NCI-H82 (cell line): ENCODE measurements around the gene IFITM10.

ENCODE experiments used
- DNase-seq: peaks from one replicate; lab custom pipeline; 2025; lab: John Stamatoyannopoulos, UW

IFITM10 gene

DNA sequence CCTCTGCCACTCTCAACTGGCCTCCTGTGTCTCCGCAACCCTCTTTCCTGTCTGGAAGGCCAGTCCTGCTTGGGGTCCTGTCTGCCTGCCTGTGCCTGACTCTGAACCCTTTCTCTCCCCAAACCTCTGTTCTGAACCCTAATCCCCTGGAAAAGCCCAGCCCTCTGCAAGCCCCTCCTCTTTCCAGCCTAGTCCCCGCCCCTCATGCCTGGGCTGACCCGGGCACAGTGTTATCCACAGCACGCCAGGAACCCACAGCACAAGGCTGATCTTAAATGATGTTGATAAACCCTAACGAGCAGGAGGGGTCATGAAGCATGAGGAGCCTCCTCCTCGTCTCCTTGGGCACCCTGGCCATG is at the start of gene IFITM10:
TSS of gene IFITM10 (minus strand) at position 115 of the 359 bp plus-strand sequence. CDS start 153 bp downstream, outside the sequence.
- peak; percentile 7 for DNase-seq

DNA sequence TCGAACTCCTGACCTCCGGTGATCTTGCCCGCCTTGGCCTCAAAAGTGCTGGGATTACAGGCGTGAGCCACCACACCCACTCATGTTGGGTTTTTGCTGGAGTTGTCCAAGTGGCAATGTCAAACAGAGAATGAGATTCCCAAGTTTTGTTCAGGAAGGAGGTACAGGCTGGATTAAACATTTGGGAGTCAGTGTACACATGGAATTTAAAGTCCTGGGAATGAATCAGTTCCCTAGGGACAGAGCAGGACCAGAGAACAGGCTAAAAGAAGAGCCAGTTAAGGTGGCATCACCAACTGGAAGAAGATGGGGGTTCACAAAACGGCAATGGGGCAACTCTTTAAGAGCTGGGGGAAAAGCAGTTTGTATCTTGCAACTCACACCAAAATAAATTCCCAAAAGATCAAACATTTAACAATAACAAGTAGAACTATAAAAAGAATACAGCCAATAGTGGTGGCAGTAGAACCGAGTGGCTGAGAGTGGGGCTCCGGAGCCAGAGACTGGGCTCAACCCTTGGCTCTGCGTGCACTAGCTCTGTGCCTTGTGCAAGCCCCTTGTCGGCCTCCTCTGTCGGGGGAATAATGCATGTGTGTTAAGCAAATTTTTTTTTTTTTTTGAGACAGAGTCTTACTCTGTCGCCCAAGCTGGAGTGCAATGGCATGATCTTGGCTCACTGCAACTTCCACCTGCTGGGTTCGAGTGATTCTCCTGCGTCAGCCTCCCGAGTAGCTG is 47.2 kb upstream of the IFITM10 start:
- DNase-seq, result no peak

DNA sequence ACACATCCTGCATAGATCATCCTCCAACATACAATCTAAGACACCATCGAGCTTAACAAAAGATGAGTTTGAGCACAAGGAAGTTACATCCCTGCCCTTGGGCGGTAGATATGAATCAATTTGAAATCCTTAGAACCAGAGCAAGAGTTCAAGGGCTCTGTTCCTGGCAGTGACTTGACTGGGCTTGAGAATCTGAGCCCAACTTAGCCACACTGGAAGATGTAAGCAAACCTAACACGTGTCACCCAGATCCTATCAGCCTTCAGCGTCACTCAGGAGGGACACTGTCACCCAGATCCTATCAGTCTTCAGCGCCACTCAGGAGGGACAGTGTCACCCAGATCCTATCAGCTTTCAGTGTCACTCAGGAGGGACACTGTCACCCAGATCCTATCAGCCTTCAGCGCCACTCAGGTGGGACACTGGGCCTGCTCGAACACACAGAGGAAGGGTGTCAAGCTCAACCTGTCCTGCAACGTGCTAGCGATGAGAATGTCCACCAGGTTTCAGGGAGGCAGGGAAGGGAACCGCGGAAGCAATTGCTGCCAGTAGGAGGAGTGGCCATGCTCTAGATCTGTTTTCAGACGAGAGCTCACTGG is 46.1 kb upstream of the IFITM10 start:
- no peak for DNase-seq

DNA sequence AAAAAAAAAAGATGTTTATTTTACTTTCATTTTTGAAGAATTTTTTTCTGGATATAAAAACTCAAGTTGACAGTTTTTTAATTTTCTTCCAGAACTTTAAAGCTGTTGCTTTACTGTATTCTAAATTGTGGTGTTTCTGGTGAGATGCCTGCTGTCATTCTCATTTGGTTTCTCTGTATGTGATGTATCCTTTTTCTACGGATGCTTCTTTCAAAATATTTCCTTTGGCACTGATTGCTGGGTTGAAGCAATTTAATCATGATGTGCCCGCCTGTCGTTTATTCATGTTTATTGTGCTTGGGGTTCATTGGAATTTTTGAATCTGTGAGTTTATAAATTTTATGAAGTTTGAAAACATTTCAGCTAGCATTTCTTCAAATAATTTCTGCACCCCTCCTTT is 42.7 kb upstream of the IFITM10 start:
- DNase-seq, result no peak

DNA sequence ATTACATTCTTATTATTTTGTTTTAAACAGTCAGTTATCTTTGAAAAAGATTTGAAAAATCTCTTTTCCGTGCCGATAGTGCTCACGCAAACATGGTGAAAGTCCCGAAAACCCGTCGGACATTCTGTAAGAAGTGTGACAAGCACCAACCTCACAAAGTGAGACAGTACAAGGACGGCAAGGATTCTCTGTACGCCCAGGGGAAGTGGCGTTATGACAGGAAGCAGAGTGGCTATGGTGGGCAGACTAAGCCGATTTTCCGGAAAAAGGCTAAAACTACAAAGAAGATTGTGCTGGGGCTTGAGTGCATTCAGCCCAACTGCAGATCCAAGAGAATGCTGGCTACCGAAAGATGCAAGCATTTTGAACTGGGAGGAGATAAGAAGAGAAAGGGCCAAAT is 42.1 kb upstream of the IFITM10 start:
- no peak for DNase-seq

DNA sequence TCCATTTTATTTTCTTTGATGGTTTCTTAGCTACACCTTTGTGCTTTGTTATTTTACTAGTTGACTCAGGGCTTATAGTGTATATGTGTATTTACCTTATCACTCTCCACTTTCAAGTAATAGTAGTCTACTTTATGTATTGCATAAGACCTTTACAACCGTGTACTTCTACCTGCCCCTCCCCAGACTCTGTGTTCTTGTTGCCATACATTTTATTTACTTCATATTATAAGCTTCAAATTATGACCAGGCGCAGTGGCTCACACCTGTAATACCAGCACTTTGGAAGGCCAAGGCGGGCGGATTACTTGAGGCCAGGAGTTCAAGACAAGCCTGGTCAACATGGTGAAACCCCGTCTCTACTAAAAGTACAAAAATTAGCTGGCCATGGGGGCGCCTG is 41.5 kb upstream of the IFITM10 start:
- no peak for DNase-seq

DNA sequence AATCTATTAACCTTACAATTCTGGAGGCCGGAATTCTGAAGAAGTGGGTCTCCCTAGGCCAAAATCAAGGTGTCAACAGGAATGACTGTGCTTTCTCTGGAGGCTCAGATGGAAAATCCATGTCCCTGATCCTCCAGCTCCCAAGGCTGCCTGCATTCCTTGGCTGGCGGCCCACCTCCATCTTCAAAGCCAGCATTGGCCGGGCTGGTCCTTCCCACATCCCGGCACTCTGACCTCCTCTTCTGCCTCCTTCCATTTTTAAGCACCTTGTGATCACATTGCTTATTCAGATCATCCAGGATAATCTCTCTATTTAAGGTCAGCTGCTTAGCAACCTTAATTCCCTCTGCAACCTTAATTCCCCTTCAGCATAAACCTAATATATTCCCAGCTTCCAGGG is 36.1 kb upstream of the IFITM10 start:
- peak; percentile 74 for DNase-seq

DNA sequence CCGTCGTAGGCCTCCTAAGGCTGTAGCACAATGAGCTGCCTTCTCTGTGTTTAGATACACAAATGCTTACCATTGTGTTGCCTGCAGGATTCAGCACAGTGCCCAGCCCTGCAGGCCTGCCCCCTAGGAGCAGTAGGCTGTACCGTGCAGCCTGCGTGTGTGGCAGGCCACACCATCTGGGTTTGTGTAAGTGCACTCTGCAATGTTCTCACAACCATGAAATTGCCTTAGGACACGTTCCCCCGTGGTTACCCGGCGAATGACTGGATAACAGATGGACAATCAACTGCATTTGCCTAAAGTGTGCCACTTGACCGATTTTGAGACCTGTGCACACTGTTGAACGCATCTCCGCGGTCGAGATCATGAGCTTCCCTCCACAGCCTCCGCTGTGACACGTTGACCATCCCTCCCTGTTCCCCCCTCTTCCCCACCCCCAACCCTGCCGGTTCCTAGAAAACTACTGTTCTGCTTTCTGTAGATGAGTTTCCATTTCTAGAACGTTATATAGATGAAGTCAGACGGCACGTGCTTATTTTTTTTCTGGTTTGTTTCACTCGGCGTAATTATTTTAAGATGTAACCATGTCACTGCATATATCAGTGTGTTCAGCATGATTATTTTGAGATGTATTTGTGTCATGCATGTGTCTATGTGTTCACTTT is 35.5 kb upstream of the IFITM10 start:
- no peak for DNase-seq

DNA sequence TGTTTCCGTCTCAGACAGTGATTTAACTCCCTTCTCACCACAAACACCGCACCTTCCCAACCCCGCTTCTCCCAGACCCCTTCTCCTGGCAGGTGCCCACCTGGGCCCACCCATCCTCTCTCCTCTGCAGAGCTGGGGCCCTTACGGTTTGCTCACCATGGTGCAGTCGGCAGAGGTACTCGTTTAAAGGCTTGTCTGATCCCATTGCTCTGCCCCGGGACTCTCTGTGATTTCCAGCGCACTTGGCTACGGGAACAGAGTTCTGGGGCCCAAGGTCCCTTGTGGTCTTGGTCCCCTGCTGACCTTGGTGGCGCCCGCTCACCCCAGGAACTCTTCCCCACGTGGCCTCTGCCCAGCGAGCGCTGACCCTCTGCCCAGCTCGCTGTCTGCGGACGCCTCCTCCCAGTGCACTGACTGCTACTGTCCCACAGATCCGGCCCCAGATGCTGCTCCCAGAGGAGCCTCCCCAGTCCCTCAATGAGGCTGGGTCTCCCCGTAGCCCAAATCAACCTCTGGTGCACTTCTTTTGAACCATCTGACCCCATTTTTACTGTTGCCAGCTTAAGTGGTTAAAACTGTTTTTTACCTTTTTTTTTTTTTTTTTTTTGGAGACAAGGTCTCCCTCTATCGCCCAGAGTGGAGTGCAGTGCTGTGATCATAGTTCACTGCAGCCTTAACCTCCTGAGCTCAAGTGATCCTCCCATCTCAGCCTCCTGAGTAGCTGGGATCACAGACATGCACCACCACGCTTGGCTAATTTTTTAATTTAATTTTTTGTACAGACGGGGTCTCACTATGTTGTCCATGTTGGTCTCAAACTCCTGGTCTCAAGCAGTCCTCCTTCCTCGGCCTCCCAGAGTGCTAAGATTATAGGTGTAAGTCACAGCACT is 34.6 kb upstream of the IFITM10 start:
- DNase-seq, result no peak

DNA sequence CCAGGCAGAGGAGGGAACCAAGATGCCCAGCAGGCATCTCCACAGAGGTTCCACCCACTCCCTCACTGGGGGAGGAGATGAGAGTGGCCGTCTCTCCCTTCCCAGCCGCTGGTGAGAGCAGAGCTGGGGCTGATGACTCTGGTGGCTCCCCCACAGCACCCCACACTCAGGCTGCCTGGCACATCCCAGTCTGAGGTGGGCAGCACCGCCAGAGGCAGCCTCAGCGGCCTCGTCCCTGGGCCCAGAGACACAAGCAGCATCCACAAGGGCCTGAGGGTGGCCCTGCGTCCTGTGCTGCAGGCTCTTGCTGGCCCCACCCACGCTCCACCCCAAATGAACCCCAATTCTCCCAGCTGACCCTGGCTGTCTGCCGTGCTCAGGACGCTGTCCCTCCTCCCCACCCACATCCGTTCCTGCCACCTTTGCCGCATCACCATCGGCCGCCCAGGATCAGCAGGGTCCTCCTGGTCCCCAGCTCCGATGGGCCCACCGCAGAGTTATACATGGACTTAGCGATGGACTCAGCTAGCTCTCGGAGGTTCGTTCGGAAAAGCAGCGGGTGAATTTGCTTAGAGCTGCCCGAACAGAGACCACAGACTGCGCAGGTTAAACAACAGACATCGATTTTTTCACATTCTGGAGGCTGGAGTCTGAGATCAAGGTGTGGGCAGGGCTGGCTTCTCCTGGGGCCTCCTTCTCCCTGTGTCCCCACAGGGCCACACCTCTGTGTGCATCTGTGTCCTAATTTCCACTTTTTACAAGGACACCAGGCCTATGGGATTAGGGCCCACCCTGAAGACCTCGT is 33.5 kb upstream of the IFITM10 start:
- no peak for DNase-seq

DNA sequence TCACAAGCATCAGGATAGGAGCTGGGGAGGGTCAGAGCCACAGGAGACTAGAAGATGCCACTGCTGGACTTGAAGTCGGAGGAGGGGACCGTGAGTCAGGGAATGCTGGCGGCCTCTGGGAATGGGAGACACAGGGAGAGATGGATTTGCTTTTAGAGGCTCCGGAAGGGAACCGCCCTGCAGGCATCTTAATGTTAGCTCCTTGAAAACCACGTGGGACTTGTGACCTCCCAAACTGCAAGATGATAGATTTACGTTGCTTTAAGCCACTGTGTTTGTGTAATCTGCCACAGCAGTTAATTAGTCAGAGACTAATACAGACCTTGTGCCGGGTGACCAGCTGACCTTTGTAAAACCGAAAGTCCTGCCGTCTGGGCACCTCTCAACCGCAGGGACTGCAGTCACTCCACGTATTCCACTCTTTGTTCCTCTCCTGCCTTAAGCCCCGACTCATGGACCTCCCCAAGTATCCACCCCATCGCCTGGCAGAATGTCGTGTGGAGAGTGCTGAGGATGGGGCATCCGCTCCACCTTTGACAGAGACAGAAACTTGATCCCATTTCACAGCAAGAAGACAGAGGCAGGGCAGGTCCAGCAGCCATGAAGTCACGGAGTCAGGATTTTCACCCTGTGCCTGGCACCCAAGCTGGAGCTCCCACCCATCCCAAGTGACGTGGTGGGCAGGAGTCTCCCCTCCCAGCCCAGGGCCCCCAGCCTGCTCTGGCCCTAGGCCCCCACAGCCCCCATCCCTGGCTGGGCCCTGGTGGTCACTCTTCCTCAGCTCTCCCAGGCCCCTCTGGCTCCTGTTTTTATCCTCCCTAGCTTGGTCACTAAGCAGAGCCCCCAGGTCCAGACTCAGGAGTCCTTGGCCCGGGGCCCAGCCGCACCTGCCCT is 32.7 kb upstream of the IFITM10 start:
- no peak for DNase-seq

DNA sequence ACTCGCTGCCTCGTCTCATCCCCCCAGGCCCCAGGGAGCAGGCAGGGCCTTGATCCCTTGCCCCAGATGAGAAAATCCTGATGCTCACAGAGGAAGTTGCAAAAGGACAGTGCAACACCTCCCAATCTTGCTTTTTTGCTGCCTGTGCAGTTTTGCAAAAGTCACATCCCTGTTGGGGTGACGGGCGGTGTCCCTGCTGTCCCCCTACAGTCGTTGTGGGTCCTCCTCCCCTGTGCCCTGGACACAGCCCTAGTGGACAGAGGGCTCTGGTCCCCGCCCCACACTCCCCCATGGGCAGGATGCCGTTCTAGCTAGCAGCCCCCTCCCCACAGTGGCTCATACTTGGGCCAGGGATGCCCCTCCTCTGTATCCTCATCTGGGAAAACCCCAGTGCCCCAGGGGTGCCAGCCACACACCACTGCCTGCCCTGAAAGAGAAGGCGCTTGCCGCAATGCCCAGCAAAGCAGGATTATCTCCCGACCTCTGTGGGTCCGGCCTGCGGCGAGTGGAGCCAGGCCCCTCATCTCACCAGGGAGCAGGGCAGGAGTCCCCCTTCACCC is 31.7 kb upstream of the IFITM10 start:
- no peak for DNase-seq

DNA sequence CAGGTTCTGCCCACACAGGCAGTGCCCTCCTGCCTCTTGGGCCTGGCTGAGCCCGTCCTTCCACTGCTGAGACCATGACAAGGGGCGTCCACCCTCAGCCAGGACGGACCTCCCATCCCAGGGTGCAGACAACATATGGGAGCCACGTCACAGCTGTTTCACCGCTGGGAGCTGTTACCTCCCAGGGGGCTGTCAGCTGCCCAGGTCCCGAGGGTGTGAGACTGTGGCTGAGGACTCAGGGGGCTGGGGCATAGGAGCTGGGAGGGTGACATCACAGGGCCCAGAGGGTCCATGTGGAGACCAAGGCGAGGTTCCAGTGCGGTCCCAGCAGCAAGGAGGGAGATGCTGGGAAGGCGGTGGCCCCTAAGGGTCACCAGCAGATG is 31.2 kb upstream of the IFITM10 start:
- no peak for DNase-seq

DNA sequence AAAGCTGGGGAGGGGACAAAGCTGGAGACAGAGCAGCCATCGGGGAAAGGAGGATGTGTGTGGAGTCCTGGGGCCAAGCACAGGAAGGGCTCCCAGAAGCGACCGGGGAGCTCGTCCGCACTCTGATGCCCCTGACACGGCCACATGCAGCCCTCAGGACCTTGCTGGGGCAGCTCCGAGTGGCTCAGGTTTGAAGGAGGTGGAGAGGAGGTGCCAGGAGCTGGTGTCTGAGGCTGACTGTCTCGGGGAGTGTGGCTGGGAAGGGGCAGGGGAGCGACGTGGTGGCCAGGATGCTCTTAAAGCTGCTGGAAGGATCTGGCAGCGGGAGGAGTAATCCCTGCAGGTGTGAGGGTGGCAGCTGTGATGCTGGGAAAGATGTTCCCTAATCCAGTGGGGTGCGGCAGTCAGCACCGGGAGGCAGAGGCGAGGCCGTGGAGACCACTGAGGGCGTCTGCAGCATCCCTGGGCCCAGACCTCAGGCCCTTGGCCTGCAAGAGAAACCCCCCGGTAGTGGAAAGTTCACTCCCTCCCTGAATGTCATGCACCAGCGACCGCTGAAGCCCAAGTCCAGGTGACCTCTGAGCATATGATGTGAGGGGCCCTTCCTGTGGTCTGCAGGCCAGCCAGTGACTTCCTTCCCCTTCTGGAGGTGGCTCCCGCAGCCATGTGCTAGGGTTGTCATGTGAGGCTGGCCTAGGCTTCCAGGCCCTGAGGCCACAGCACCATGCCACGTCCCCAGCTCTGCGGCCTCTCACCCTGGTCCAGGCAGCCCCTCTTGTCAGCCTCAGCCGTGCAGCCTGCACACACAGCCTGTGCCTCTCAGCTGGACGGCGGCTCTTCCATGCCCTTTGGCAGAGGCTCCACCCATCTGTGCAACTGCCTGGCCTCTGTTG is 30.6 kb upstream of the IFITM10 start:
- no peak for DNase-seq

DNA sequence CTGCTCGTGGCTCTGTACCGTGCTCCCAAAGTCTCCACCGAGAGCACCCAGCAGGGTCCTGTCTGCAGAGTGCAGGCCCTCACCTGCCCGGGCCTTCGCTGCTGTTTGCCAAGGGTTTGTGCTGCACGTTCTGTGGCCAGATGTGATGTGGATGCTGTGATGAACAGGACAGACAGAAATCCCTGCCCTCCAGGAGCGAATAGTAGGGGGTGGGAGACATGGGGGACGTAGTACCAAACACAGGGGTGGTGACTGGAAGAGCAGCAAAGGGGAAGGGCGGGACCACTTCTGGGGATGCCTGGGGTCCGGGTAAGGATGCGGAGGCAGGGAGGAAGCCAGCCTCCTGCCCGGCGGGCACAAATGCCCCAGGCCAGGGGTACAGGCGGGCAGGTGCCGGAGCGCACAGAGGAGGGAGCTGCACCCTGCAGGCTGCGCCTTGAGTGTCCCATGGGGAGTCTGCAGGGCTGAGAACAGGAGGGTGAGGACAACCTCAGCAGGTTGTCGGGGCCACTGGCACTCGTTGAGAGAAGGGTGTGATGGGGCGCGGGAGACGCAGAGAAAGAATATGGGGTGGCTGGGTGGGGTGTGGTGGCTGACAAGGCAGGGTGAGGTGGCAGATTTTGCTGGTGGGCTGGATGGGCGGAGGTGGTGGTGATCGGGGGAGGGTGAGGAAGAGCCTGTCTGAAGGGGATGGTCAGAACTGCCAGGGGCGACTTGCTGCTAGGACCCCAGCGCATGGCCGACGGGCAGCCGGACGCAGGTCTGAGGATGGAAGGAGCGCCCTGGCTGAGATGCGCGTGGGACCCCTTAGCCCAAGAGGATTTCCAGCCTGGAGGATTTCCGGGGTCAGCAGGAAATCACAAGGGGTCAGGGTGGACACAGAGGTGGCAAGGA is 29.7 kb upstream of the IFITM10 start:
- no peak for DNase-seq

DNA sequence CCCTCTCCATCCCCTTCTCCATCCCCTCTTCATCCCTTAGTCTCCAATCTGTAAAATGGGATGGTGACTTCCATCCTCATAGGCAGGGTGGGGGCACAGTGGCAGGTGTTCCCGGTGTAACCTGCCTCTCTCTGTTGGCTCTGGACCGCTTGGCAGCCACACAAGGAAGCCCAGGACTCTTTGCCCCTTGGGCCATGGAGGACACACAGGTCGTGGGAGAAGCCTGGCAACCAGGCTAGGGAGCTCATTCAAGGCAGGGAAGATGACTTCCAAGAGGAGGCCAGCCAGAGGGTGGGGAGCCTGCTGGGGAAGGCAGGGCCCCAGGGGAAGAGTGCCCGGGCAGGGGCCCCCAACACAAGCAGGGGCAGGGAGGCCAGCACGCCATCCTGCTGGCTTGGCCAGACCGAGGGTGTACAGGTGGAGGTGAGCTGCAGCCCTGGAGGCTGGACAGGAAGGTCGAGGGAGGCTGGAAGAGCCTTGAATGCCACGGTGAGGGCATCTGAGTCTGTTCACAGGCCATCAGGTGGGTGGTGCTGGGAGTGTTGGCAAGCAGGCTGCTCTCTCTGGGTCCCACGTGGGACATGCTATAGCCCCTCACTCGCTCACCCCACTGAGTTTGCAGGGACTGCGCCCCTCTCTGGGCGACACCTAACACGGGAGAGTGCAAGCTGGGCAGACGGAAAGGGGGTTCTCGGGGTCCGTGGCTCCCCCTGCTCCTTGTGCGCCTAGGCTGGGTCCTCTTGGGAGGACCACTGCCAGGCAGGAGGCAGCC is 28.8 kb upstream of the IFITM10 start:
- DNase-seq, result no peak

DNA sequence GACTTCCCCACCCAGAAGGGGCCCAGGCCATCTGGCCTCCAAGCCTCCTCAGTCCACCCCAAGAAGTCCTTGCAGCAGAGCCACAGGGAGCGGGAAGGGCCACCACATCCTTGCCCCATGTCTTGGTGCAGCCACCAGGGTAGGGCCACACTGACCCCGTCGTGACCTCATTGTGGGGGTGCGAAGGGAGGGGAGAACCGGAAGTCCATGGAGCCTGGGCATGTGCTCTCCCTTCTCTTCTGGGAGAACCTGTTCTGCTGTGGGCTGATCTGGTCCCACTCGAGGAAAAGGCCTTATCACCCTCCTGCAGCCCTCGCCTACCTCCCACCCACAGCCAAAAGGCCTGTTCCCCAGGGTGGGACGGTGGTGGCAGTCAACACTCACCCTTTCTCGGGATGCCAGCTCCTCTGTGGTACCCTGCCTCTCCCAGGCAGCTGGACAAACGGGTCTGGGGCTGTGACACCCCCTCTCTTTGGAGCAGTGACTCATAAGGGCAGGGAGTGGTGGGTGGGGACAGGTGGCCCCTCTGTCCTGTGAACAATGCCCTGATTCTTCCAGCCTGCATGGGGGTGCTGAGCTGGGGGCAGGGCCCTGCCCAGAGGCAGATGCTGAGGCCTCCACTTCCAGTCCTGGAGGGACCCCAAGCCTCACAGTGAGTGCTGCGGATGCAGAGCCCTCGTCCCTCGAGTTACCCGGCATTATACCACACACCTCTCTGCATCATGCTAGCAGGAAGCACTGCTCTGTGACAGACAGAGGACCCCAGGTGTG is 27.9 kb upstream of the IFITM10 start:
- no peak for DNase-seq
